HG03095 (cell line): Measurements from ENCODE around the gene RAB40B.

Source experiments
- ATAC-seq: cut with Tn5 transposase; IDR thresholded peaks from one replicate; pipeline ENCODE4 v1.9.1; 2021; ENCODE audit warnings: moderate library complexity; ENCODE audit not compliant: unreplicated experiment

RAB40B gene

GRCh38 chr17:82693168-82693867 lies 5.2 kb downstream of the RAB40B start:
- no peak for ATAC-seq

GRCh38 chr17:82692268-82692667 lies 6.2 kb downstream of the RAB40B start:
- ATAC-seq: no peak

- ATAC-seq: no peak
Measured at GRCh38 chr17:82691714-82692113, 6.8 kb downstream of the RAB40B start.

GRCh38 chr17:82690786-82691489 lies 7.6 kb downstream of the RAB40B start:
- no peak for ATAC-seq

GRCh38 chr17:82689077-82689476 lies 9.4 kb downstream of the RAB40B start:
- ATAC-seq: no peak

- ATAC-seq: no peak
Measured at GRCh38 chr17:82687871-82688270, 10.6 kb downstream of the RAB40B start.

GRCh38 chr17:82687375-82687861 lies 11.1 kb downstream of the RAB40B start:
- no peak for ATAC-seq

- ATAC-seq: no peak
Measured at GRCh38 chr17:82686366-82687324, 11.9 kb downstream of the RAB40B start.

GRCh38 chr17:82685291-82685690 lies 13.2 kb downstream of the RAB40B start:
- no peak for ATAC-seq

GRCh38 chr17:82684228-82684841 lies 14.2 kb downstream of the RAB40B start:
- no peak for ATAC-seq

GRCh38 chr17:82683534-82683933 lies 15.0 kb downstream of the RAB40B start:
- no peak for ATAC-seq

GRCh38 chr17:82681547-82681946 lies 17.0 kb downstream of the RAB40B start:
- ATAC-seq: no peak

GRCh38 chr17:82679586-82680465 lies 18.7 kb downstream of the RAB40B start:
- no peak for ATAC-seq

GRCh38 chr17:82678265-82678891 lies 20.1 kb downstream of the RAB40B start:
- no peak for ATAC-seq

GRCh38 chr17:82677353-82677925 lies 21.1 kb downstream of the RAB40B start:
- no peak for ATAC-seq

- no peak for ATAC-seq
Measured at GRCh38 chr17:82675476-82676245, 22.8 kb downstream of the RAB40B start.

GRCh38 chr17:82674656-82675475 lies 23.6 kb downstream of the RAB40B start:
- ATAC-seq: no peak
